Mesodermal cell (in vitro differentiated cells): ENCODE data around the gene SLC36A3.
"Not testable (repeated sequence)": the region's sequence is repeated elsewhere in the genome, so short reads cannot be mapped to it uniquely, and the experiment has no call there.

Source experiments
- H3K27ac ChIP-seq: 2 replicates; pipeline ENCODE4 v1.7.0; 2013; ENCODE audit warnings: mild to moderate bottlenecking, low read depth, low read length, moderate library complexity; ENCODE audit not compliant: severe bottlenecking
- H3K36me3 ChIP-seq: 2 replicates; pipeline ENCODE4 v1.7.1; 2013; ENCODE audit warnings: mild to moderate bottlenecking, low read length, moderate library complexity; ENCODE audit not compliant: control insufficient read depth, insufficient read depth
- H3K4me1 ChIP-seq: one replicate; pipeline ENCODE4 v1.7.1; 2013; ENCODE audit warnings: mild to moderate bottlenecking, low read length; ENCODE audit not compliant: insufficient read depth, control insufficient read depth, poor library complexity, severe bottlenecking
- H3K4me3 ChIP-seq: 2 replicates; pipeline ENCODE4 v1.7.0; 2013; ENCODE audit warnings: low read length, control low read depth, mild to moderate bottlenecking; ENCODE audit not compliant: insufficient read depth, poor library complexity, severe bottlenecking; ENCODE audit errors: extremely low read depth
- H3K9me3 ChIP-seq: 2 replicates; pipeline ENCODE4 v1.7.1; 2013; ENCODE audit warnings: mild to moderate bottlenecking, low read length, moderate library complexity; ENCODE audit not compliant: control insufficient read depth
- WGBS, 2 experiments: methylation state at CpG; one replicate each; pipeline ENCODE4 v1.1.5; 2013; ENCODE audit warnings: missing lambda C conversion rate in 2 of 2; ENCODE audit not compliant: insufficient coverage in 2 of 2; 5-methylcytosine and 5-hydroxymethylcytosine counted together

Gene SLC36A3

GRCh38 chr5:151239237-151239861, 64.2 kb downstream of the SLC36A3 start:
- H3K9me3 ChIP-seq, result no peaks in the 10 kb centered on the region
- H3K36me3 ChIP-seq, result no peaks in the 10 kb centered on the region
- WGBS, 2 experiments, result 35 to 36% methylated on average over 14 to 15 of the region's 17 CpGs
- H3K27ac ChIP-seq, result no peak overlapping the region
- H3K4me1 ChIP-seq, result no peaks in the 10 kb centered on the region
- H3K4me3 ChIP-seq, result no peak overlapping the region

GRCh38 chr5:151238303-151238741, 65.2 kb downstream of the SLC36A3 start:
- WGBS, 2 experiments, result 78 to 85% methylated on average over 10 to 12 of the region's 14 CpGs
- H3K9me3 ChIP-seq, result no peaks in the 10 kb centered on the region
- no peak overlapping the region for H3K27ac ChIP-seq
- H3K4me1 ChIP-seq, result no peaks in the 10 kb centered on the region
- no peak overlapping the region for H3K4me3 ChIP-seq
- no peaks in the 10 kb centered on the region for H3K36me3 ChIP-seq

GRCh38 chr5:151237685-151238084, 65.9 kb downstream of the SLC36A3 start:
- Histone ChIP-seq H3K4me1 (no peaks in the 10 kb centered on the region), H3K4me3 (no peak overlapping the region), H3K9me3 (no peaks in the 10 kb centered on the region), H3K36me3 (no peaks in the 10 kb centered on the region), H3K27ac (no peak overlapping the region)
- WGBS, 2 experiments, result 96 to 97% methylated on average over 6 of the region's 7 CpGs

- H3K27ac ChIP-seq, result no peak overlapping the region
- H3K4me1 ChIP-seq, result no peaks in the 10 kb centered on the region
- no CpG with 5 or more reads among the region's 1 CpG for WGBS, 2 experiments
- H3K4me3 ChIP-seq, result no peak overlapping the region
- H3K9me3 ChIP-seq, result no peaks in the 10 kb centered on the region
- H3K36me3 ChIP-seq, result no peaks in the 10 kb centered on the region
These were observed 66.7 kb downstream of the SLC36A3 start for GRCh38 chr5:151236888-151237287.

- H3K9me3 ChIP-seq, H3K4me1 ChIP-seq, H3K4me3 ChIP-seq, H3K36me3 ChIP-seq, H3K27ac ChIP-seq: not testable (repeated sequence)
- WGBS, 2 experiments, result 94 to 96% methylated on average over 3 to 6 of the region's 6 CpGs
These were observed 68.4 kb downstream of the SLC36A3 start for GRCh38 chr5:151235239-151235571.

- H3K4me1 ChIP-seq, result no peaks in the 10 kb centered on the region
- H3K4me3 ChIP-seq, result no peak overlapping the region
- H3K9me3 ChIP-seq, result no peaks in the 10 kb centered on the region
- no peaks in the 10 kb centered on the region for H3K36me3 ChIP-seq
- WGBS, 2 experiments, result 86 to 89% methylated on average over 13 to 16 of the region's 17 CpGs
- no peak overlapping the region for H3K27ac ChIP-seq
These were observed 68.9 kb downstream of the SLC36A3 start for GRCh38 chr5:151234476-151235238.

- no peak overlapping the region for H3K4me3 ChIP-seq
- no peak overlapping the region for H3K27ac ChIP-seq
- 92% methylated on average over 7 to 8 of the region's 8 CpGs for WGBS, 2 experiments
- H3K9me3 ChIP-seq, result no peaks in the 10 kb centered on the region
- H3K36me3 ChIP-seq, result no peaks in the 10 kb centered on the region
- no peaks in the 10 kb centered on the region for H3K4me1 ChIP-seq
These were observed 69.9 kb downstream of the SLC36A3 start for GRCh38 chr5:151233616-151234085.

- no peaks in the 10 kb centered on the region for H3K4me1 ChIP-seq
These were observed 72.2 kb downstream of the SLC36A3 start for GRCh38 chr5:151231359-151231758.

GRCh38 chr5:151230048-151230680, 73.4 kb downstream of the SLC36A3 start:
- 81 to 83% methylated on average over 2 to 3 of the region's 6 CpGs for WGBS, 2 experiments
- Histone ChIP-seq H3K4me3 (no peak overlapping the region), H3K9me3 (no peaks in the 10 kb centered on the region), H3K27ac (no peak overlapping the region), H3K4me1 (no peaks in the 10 kb centered on the region), H3K36me3 (no peaks in the 10 kb centered on the region)

More at GRCh38 chr5:151231359-151231758, 72.2 kb downstream of the SLC36A3 start:
- Histone ChIP-seq H3K9me3 (no peaks in the 10 kb centered on the region), H3K36me3 (no peaks in the 10 kb centered on the region), H3K27ac (no peak overlapping the region), H3K4me3 (no peak overlapping the region)

GRCh38 chr5:151228986-151229385, 74.6 kb downstream of the SLC36A3 start:
- no peaks in the 10 kb centered on the region for H3K4me1 ChIP-seq
- WGBS, 2 experiments, result 100% methylated on average over 1 of the region's 2 CpGs; no CpG with 5 or more reads in 1 of the 2 experiments
- H3K27ac ChIP-seq, result no peak overlapping the region
- H3K9me3 ChIP-seq, result no peaks in the 10 kb centered on the region
- H3K36me3 ChIP-seq, result no peaks in the 10 kb centered on the region
- no peak overlapping the region for H3K4me3 ChIP-seq
